A673 (cell line): Measurements from ENCODE around the gene RAVER2.

ENCODE experiments used
- EZH2 ChIP-seq: fragments of 200-600 bp; sonication (generic); IDR thresholded peaks from 2 replicates; pipeline ENCODE4 v1.6.1; 2017; ENCODE audit warnings: borderline replicate concordance, low read depth, mild to moderate bottlenecking, mixed read lengths, antibody characterized with exemption, low read length; ENCODE audit not compliant: poor library complexity, severe bottlenecking
- TF ChIP-seq, protein P1 (sequence below): fragments of 300-800, 200-600 bp; sonication (generic); conservative IDR thresholded peaks from 2 replicates; pipeline ENCODE4 v1.5.1; 2017; ENCODE audit warnings: low read depth, mild to moderate bottlenecking, antibody characterized with exemption, low read length, moderate library complexity, mixed read lengths

- TF ChIP-seq, protein P1, sequence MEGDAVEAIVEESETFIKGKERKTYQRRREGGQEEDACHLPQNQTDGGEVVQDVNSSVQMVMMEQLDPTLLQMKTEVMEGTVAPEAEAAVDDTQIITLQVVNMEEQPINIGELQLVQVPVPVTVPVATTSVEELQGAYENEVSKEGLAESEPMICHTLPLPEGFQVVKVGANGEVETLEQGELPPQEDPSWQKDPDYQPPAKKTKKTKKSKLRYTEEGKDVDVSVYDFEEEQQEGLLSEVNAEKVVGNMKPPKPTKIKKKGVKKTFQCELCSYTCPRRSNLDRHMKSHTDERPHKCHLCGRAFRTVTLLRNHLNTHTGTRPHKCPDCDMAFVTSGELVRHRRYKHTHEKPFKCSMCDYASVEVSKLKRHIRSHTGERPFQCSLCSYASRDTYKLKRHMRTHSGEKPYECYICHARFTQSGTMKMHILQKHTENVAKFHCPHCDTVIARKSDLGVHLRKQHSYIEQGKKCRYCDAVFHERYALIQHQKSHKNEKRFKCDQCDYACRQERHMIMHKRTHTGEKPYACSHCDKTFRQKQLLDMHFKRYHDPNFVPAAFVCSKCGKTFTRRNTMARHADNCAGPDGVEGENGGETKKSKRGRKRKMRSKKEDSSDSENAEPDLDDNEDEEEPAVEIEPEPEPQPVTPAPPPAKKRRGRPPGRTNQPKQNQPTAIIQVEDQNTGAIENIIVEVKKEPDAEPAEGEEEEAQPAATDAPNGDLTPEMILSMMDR: no peak
- TF ChIP-seq EZH2: no peak
These were observed 121.8 kb downstream of the RAVER2 start for GRCh38 chr1:64866689-64867088.
